ENCODE data around the gene CLCN3.
"Not testable (repeated sequence)": the region's sequence is repeated elsewhere in the genome, so short reads cannot be mapped to it uniquely, and the experiment has no call there.

The CLCN3 gene

GRCh38 chr4:169707958-169708643, 87.7 kb downstream of the CLCN3 start:
- DNase-seq (ENCODE audit: low spot score), result no peak

GRCh38 chr4:169715826-169716225, 95.4 kb downstream of the CLCN3 start:
- no peak for DNase-seq (ENCODE audit: low spot score)

- DNase-seq (ENCODE audit: low spot score), result no peak
Measured at GRCh38 chr4:169716677-169717076, 96.3 kb downstream of the CLCN3 start.

GRCh38 chr4:169720529-169720928, 100.2 kb downstream of the CLCN3 start:
- peak; percentile 19 for DNase-seq (ENCODE audit: low spot score)

GRCh38 chr4:169723207-169723965, 103.0 kb downstream of the CLCN3 start:
- DNase-seq (ENCODE audit: low spot score), result peak; percentile 15

- DNase-seq (ENCODE audit: low spot score), result no peak
Measured at GRCh38 chr4:169724260-169724659, 103.9 kb downstream of the CLCN3 start.

- no peak for DNase-seq (ENCODE audit: low spot score)
Measured at GRCh38 chr4:169727616-169728015, 107.2 kb downstream of the CLCN3 start.

GRCh38 chr4:169730564-169730963, 110.2 kb downstream of the CLCN3 start:
- no peak for DNase-seq (ENCODE audit: low spot score)

GRCh38 chr4:169738604-169739003, 118.2 kb downstream of the CLCN3 start:
- not testable (repeated sequence) for DNase-seq (ENCODE audit: low spot score)

GRCh38 chr4:169741569-169741968, 121.2 kb downstream of the CLCN3 start:
- no peak for DNase-seq (ENCODE audit: low spot score)

- DNase-seq (ENCODE audit: low spot score), result no peak
Measured at GRCh38 chr4:169744601-169745000, 124.2 kb downstream of the CLCN3 start.

GRCh38 chr4:169745291-169745690, 124.9 kb downstream of the CLCN3 start:
- DNase-seq (ENCODE audit: low spot score), result no peak

GRCh38 chr4:169756971-169757574, 136.7 kb downstream of the CLCN3 start:
- no peak for DNase-seq (ENCODE audit: low spot score)

- DNase-seq (ENCODE audit: low spot score), result peak; percentile 84
Measured at GRCh38 chr4:169757575-169758184, 137.3 kb downstream of the CLCN3 start, which contains the start of gene HPF1. HPF1 (minus strand) TSS chr4:169757944; CDS start chr4:169757877, 67 bp downstream.

GRCh38 chr4:169758401-169758962, 138.1 kb downstream of the CLCN3 start:
- DNase-seq (ENCODE audit: low spot score), result peak; percentile 23

- no peak for DNase-seq (ENCODE audit: low spot score)
Measured at GRCh38 chr4:169761846-169762245, 141.5 kb downstream of the CLCN3 start.

GRCh38 chr4:169765835-169766234, 145.5 kb downstream of the CLCN3 start:
- no peak for DNase-seq (ENCODE audit: low spot score)

- no peak for DNase-seq (ENCODE audit: low spot score)
Measured at GRCh38 chr4:169766741-169767140, 146.4 kb downstream of the CLCN3 start.

- DNase-seq (ENCODE audit: low spot score), result no peak
Measured at GRCh38 chr4:169768385-169768784, 148.0 kb downstream of the CLCN3 start.

GRCh38 chr4:169770416-169770815, 150.0 kb downstream of the CLCN3 start:
- DNase-seq (ENCODE audit: low spot score), result no peak

GRCh38 chr4:169771556-169772080, 151.2 kb downstream of the CLCN3 start:
- DNase-seq (ENCODE audit: low spot score), result not testable (repeated sequence)

Data from pons (tissue), 1 donor.